WTC11 (cell line): ENCODE results near the gene NRN1L. TPM values are rescaled to one million over a fixed set of nuclear protein-coding genes. Genes with fewer than 3 reads are reported as not detected.

Source experiments
- ATAC-seq: fragments of 200-7000 bp; cut with Tn5 transposase; 2 replicates; pipeline ENCODE4 v1.10.0; 2021; ENCODE audit warnings: mild to moderate bottlenecking, moderate library complexity
- CTCF ChIA-PET: fragments of 300-600 bp; sonication (Branson Sonifier 250); formaldehyde crosslinking; loops from one replicate; lab custom pipeline; 2021; ENCODE audit warnings: antibody characterized with exemption; lab: Charles Lee
- POLR2A ChIA-PET: fragments of 350-600 bp; sonication (Branson Sonifier 250); formaldehyde crosslinking; loops from one replicate; lab custom pipeline; 2021; ENCODE audit warnings: antibody characterized with exemption; lab: Charles Lee
- DNase-seq: peaks from one replicate; pipeline ENCODE4 v3.0.0; 2021; ENCODE audit warnings: low spot score
- H3K27ac Mint-ChIP-seq: 2 replicates; pipeline ENCODE4 v1.8.0; 2021; ENCODE audit warnings: mixed read lengths
- H3K27me3 Mint-ChIP-seq: 2 replicates; pipeline ENCODE4 v1.8.0; 2021; ENCODE audit warnings: low read depth, mild to moderate bottlenecking, moderate library complexity, mixed read lengths
- H3K36me3 Mint-ChIP-seq: 2 replicates; pipeline ENCODE4 v1.8.0; 2021; ENCODE audit warnings: mixed read lengths
- H3K4me1 Mint-ChIP-seq: 2 replicates; pipeline ENCODE4 v1.8.0; 2022; ENCODE audit warnings: mixed read lengths
- H3K4me3 Mint-ChIP-seq: 2 replicates; pipeline ENCODE4 v1.8.0; 2021; ENCODE audit warnings: mild to moderate bottlenecking, moderate library complexity, mixed read lengths
- H3K9me3 Mint-ChIP-seq: 2 replicates; pipeline ENCODE4 v1.8.0; 2021; ENCODE audit warnings: mixed read lengths
- AR ChIP-seq: fragments of 250-450 bp; sonication (Bioruptor Pico); IDR thresholded peaks from 2 replicates; pipeline ENCODE4 v1.9.0; 2021; ENCODE audit warnings: mild to moderate bottlenecking
- ARID4B ChIP-seq: sonication (generic); formaldehyde crosslinking; IDR thresholded peaks from 2 replicates; pipeline ENCODE4 v1.8.0; 2023; ENCODE audit warnings: missing genetic modification reagents, mild to moderate bottlenecking, borderline replicate concordance
- CDX4 ChIP-seq: fragments of 250-450 bp; sonication (Bioruptor Pico); IDR thresholded peaks from 2 replicates; pipeline ENCODE4 v1.9.0; 2021; ENCODE audit warnings: moderate library complexity, mild to moderate bottlenecking, inconsistent platforms, borderline replicate concordance
- E2F4 ChIP-seq: sonication (generic); formaldehyde crosslinking; IDR thresholded peaks from 2 replicates; pipeline ENCODE4 v1.8.1; 2022; ENCODE audit warnings: low read depth, mild to moderate bottlenecking, moderate library complexity, missing genetic modification reagents, borderline replicate concordance
- GABPB1 ChIP-seq: sonication (generic); formaldehyde crosslinking; IDR thresholded peaks from 2 replicates; pipeline ENCODE4 v1.8.1; 2023; ENCODE audit warnings: mild to moderate bottlenecking, missing genetic modification reagents
- GRHL2 ChIP-seq: fragments of 250-450 bp; sonication (Bioruptor Pico); IDR thresholded peaks from 2 replicates; pipeline ENCODE4 v1.8.0; 2022; ENCODE audit warnings: mild to moderate bottlenecking, moderate library complexity; ENCODE audit not compliant: insufficient replicate concordance, severe bottlenecking
- JUN ChIP-seq: sonication (generic); formaldehyde crosslinking; IDR thresholded peaks from 2 replicates; pipeline ENCODE4 v1.8.0; 2023; ENCODE audit warnings: mild to moderate bottlenecking, missing genetic modification reagents
- MYBL2 ChIP-seq: sonication (generic); formaldehyde crosslinking; IDR thresholded peaks from 2 replicates; pipeline ENCODE4 v1.8.1; 2023; ENCODE audit warnings: mild to moderate bottlenecking, moderate library complexity, missing genetic modification reagents
- PRDM15 ChIP-seq: sonication (generic); formaldehyde crosslinking; IDR thresholded peaks from 2 replicates; pipeline ENCODE4 v1.8.0; 2022; ENCODE audit warnings: missing genetic modification reagents
- RELA ChIP-seq: sonication (generic); formaldehyde crosslinking; IDR thresholded peaks from 2 replicates; pipeline ENCODE4 v1.8.1; 2022; ENCODE audit warnings: missing genetic modification reagents, mild to moderate bottlenecking, borderline replicate concordance
- SMAD4 ChIP-seq: sonication (generic); formaldehyde crosslinking; IDR thresholded peaks from 2 replicates; pipeline ENCODE4 v1.8.0; 2022; ENCODE audit warnings: mild to moderate bottlenecking, missing genetic modification reagents
- TCF7 ChIP-seq: sonication (generic); formaldehyde crosslinking; IDR thresholded peaks from 2 replicates; pipeline ENCODE4 v1.8.0; 2022; ENCODE audit warnings: mild to moderate bottlenecking, low read depth, missing genetic modification reagents, moderate library complexity
- ZNF396 ChIP-seq: fragments of 250-450 bp; sonication (Bioruptor Pico); IDR thresholded peaks from 2 replicates; pipeline ENCODE4 v1.8.0; 2021; ENCODE audit warnings: mild to moderate bottlenecking, moderate library complexity, borderline replicate concordance
- total RNA-seq: library from RNA; stranded (reverse); gene quantifications from 3 replicates; pipeline ENCODE4 v1.2.3, GENCODE V29; 2021

Gene NRN1L
- total RNA-seq, 1 experiment from 2014 or later = 12.4 TPM

- H3K36me3 Mint-ChIP-seq = no peaks in the 10 kb centered on the region
- H3K9me3 Mint-ChIP-seq = no peaks in the 10 kb centered on the region
- DNase-seq (no peak), ATAC-seq (no peak)
- H3K4me1 Mint-ChIP-seq = peaks cover 21% of the 10 kb centered on the region
- H3K27me3 Mint-ChIP-seq = no peaks in the 10 kb centered on the region; the same call in 1 of the 2 replicates
- CTCF ChIA-PET = interaction anchor here (0.7 to 9.2 kb wide), 7 partner anchors 9 to 108 kb away, joined by 3 to 144 read pairs (median 4); partner anchors contain the start of gene NRN1L
- no peak for TF ChIP-seq JUN (CRISPR knock-in tag)
- TF ChIP-seq ARID4B (CRISPR knock-in tag) = no peak
- TF ChIP-seq GABPB1 = no peak
- no peak for TF ChIP-seq AR (CRISPR knock-in tag)
- TF ChIP-seq RELA = no peak
- TF ChIP-seq GRHL2 (CRISPR knock-in tag) = no peak
- no peak for TF ChIP-seq MYBL2 (CRISPR knock-in tag)
- TF ChIP-seq SMAD4 (CRISPR knock-in tag) = no peak
- TF ChIP-seq CDX4 (CRISPR knock-in tag) = no peak
- no peak for TF ChIP-seq PRDM15
- no peak for TF ChIP-seq E2F4 (CRISPR knock-in tag)
- no peak for TF ChIP-seq ZNF396
- no peak for TF ChIP-seq TCF7 (CRISPR knock-in tag)
- TF ChIP-seq, all 79 proteins: peak for 0
- Mint-ChIP-seq H3K27ac (no peak overlapping the region; the same call in 1 of the 2 replicates), H3K4me3 (no peak overlapping the region)
- POLR2A ChIA-PET = interaction anchor here (1.5 kb wide), 1 partner anchor 11 kb away, joined by 3 read pairs; no protein-coding TSS in a partner anchor
Measured at GRCh38 chr16:67924140-67924906, 39.6 kb downstream of the NRN1L start.
